NCI-H524 treated with DMSO at 0.1 percent for 48 hours (cell line): ENCODE data around the gene EXOC6B.
A peak's percentile ranks its signal among the peaks of the same experiment; 100 is the strongest.
"Not testable (repeated sequence)": the region's sequence is repeated elsewhere in the genome, so short reads cannot be mapped to it uniquely, and the experiment has no call there.

Source experiments
- DNase-seq: peaks from one replicate; lab custom pipeline; 2025; lab: John Stamatoyannopoulos, UW

EXOC6B gene

DNA sequence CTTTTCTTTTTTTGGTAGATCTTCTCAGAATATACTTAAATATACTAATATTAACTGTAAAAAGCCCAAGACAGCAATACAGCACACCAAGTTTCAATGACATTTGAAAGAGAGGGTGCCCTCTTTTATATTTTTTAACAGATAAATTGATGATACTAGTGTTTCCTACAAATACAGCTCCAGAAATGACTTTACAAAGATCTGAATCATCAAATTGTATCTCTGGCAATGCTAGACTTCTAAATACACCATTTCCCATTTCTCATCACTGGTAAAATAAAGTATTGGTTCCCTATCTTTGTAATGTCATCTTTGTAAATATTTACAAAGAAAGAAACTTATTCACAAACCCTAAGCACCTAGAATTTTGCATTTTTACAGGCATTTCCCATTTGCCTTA lies 281.3 kb downstream of the EXOC6B start:
- no peak for DNase-seq

- DNase-seq = no peak
Measured at GRCh38 chr2:72543497-72544216, 282.2 kb downstream of the EXOC6B start.

DNA sequence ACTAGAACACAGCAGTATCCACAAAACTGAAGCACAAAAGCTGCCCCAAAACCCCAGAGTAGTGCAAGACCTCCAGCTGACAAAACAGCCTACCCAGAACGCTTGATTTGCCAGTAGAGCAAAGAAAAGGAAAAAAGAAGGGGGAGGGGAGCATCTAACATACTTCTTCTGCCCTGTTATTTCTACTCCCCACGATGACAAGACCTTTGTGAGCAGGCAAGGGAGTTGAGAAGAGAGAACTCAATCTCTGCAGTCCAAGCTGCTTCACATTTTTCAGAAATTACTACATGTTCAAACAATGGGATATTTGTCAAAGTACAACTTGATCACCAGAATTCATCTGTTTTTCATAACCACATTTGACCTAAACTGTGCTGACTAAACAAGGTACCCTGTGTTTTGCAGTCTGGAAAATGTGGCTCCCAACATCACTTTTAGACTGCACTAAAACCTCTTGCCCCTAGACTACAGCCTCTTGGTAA lies 286.7 kb downstream of the EXOC6B start:
- DNase-seq = no peak

DNA sequence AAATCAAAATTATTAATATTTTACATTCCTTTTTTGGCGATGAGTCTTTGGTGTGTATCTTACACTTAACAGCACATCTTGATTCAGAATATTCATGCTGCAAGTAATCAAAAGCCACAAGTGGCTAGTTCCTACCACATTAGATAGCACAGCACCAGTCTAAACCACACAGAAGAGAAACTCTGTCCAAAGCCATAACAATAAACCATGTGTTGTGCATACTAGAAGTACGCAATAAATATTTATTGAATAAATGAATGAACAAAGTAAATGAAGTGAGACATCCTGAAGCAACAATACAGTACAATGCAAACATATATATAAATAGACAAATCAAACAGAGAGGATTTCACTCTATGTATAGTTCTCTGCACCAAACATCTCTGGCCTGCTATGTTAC lies 287.3 kb downstream of the EXOC6B start:
- no peak for DNase-seq

GRCh38 chr2:72535586-72535985 lies 290.2 kb downstream of the EXOC6B start:
- not testable (repeated sequence) for DNase-seq

DNA sequence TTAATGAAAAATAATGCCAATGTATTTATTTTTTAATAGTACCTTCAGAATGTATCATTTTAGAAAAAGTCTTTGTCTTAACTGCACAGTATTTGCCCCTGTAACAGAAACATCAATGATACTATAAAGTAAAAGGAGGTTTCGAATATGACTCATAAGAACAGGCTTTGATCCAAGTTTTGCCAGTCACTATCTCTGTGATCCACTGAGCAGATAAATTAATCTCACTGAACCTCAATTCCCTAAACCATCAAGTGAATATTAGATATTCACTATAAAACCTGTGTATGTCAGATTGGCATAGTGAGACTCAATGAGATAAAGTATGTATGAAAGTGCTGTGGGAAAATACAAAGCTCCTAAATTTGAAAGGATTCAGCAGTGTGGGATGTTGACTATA lies 292.1 kb downstream of the EXOC6B start:
- no peak for DNase-seq

DNA sequence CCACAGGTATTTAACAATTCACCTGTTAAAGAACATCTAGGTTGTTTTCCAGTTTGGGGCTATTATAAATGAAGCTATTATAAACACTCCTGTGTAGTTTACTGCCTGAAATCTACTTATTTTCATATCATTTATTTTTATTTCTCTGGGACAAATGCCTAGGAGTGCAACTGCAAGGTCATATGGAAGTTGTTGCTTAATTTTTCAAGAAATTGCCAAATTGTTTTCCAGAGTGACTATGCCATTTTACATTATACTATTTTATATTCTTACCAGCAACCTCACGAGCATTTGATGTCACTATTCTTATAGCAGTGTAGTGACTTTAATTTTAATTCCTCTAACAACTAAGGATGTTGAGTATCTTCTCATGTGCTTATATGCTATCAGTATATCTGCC lies 298.4 kb downstream of the EXOC6B start:
- DNase-seq = no peak

DNA sequence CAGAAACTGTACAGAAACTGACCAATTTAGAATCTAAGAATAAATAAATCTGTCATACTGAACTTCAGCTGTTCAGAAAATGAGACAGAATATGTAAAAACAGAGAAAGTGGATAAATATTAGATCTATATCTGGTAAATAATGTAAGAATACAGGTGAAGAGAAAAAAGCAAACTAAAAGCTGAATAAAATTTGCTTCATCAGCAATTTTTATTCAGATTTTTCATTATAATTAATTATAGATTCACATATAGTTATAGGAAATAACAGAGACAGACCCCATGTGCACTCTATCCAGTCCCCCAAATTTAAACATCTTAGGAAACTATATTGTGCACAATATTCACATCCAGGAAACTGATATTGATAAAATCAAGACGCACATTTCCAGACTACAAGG lies 299.2 kb downstream of the EXOC6B start:
- no peak for DNase-seq

DNA sequence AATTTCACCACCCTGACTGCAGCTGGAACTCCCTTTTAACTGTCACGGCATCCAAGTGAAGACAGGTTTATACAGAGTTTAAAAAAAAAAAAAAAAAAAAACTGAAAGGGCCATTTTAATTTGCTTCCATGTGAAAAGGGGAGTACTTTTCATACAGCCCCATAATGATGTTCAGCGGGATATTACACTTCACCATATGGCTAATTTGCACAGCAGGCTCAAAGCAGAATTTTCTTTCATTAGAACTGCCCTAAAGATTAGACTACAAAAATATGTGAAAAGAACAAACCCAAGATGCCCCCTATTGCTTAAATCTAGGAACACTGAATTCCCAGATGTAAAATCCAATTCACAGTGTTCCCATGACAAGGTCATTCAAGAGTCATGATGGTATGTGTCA lies 301.8 kb downstream of the EXOC6B start:
- peak; percentile 11 for DNase-seq

DNA sequence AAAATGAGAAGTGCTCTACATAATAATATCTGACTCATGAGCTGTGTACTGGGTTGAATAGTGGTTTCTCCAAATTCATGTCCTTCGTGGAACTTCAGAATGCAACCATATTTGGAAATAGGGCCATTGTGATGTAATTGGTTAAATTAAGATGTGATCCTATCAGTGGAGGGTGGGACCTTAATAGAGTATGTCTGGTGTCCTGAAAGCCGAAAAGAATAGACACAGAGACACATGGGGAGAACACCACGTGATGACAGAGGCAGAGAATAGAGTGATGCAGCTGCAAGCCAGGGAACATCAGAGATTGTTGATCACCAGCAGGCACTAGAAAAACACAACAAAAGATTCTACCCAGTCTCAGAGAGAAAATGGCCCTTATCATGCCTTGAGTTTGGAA lies 310.1 kb downstream of the EXOC6B start:
- no peak for DNase-seq

DNA sequence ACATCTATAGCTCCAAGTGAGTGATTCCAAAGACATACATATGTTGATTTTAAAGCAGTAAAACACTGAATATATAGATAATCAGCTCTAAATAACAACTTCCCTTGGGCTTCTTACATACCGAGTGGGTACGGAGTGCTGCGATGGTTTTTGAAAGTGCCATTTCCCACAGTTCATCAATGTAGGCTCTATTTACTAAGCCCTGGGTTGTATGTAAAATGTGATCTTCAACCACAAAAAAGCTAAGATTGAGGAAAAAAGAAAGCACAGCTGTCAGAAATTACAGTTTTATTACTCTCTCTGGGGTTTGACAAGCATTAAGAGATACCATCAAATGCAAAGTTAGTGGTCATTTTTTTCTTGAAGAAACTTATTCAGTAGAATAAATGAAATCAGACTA lies 312.8 kb downstream of the EXOC6B start:
- no peak for DNase-seq

- DNase-seq = no peak
Measured at GRCh38 chr2:72512376-72512775, 313.5 kb downstream of the EXOC6B start.

- no peak for DNase-seq
Measured at GRCh38 chr2:72511906-72512305, 313.9 kb downstream of the EXOC6B start.

- no peak for DNase-seq
Measured at GRCh38 chr2:72497763-72498162, 328.1 kb downstream of the EXOC6B start.

DNA sequence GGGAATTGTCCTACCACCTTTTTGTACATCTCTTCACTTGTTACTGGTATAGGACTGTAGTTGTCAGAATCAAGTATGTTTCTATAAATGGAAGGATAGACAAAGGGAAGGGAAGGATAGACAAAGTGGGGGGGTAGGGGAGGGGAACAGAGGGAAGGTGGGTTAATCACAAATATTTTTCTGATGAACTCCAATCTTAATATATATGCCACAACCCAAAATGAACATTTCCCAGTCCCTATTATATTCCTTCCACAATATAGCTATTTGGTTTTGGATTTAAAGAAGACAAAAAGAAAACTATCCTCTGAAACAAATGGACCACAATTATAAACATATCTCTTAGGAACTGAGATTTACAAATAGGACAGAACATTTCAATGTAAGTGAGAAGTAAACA lies 329.4 kb downstream of the EXOC6B start:
- DNase-seq = no peak

GRCh38 chr2:72494392-72494791 lies 331.4 kb downstream of the EXOC6B start:
- no peak for DNase-seq

- not testable (repeated sequence) for DNase-seq
Measured at GRCh38 chr2:72484622-72485021, 341.2 kb downstream of the EXOC6B start.

DNA sequence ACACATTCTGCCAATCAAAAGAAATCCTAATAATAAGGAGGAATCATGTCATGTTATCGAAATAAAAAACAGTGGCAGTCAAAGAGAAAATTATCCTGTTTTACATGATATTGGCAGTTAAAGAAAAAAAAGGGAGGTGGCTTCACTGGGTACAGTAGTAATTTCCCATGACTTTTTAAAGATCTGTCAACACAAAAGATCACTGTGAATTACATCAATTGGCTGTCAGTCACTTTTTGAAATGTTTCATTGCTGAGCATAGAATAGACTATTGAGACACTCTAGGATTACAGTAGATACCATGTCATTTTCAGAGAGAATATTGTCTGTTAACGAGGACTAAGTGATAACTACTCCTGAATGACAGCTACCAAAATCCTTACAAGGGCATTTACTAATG lies 342.5 kb downstream of the EXOC6B start:
- DNase-seq = no peak

DNA sequence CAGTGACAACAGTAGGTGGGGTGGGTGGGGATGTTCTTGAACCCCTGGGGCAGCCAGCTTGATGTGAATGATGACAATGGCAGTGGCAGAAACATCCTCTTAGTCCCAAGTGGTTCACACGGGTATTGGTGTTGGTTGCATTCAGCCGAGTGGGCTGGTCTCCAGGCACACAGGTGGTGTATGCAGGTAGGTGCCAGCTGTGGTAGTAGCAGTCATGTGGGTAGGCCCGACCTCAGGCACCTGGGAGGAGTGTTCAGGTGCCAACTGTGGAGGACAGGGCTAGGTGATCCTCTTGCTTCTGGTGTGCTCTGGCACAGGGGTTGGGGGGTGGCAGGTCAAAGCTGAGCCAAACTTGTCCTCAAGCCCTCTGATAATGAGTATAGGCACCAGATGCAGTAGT lies 350.6 kb downstream of the EXOC6B start:
- DNase-seq = no peak

DNA sequence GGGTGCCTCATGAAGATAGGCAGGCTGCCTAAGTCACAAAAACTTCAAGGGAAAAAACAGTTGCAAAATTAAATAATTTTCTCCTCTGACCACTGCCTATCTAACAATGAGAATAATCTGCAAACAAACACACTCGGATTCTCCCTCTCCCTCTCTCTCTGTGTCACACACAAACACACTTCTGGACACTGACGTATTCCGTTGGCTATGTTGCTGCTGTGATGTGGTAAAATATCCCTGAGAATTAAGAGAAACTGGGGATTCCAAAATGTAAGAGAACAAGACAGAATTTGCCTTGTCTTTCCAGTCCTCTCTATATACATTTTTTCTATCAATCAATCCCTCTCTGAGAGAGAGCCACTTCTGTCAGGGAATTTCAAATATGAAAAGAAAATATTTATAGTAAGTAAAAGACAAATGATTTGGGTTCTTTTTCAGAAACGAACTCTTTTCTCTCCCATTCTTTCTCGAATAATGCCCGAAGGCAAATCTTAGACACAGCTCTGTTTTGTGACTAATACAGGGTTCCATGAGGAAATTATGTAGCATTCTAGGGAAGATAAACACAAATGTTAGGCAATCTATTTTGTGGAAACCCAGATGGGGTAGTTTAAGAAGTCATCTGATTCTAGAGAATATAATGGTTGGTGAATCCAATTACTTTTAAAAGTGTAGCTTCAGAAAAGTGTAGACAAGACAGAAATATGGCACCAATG lies 367.9 kb downstream of the EXOC6B start:
- DNase-seq = no peak

DNA sequence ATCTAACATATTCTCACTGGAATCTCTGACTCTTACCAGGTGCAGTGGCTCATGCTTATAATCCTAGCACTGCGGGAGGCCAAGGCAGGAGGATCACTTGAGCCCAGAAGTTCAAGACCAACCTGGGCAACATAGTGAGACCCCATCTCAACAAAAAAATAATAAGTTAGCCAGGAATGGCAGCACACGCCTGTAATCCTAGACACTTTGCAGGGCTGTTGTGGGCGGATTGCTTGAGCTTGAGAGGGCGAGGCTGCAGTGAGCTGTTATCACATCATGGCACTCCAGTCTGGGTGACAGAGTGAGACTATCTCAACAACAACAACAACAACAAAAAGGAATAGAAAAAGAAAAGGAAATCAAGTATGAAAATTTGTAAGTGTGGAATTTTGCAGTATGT lies 371.6 kb downstream of the EXOC6B start:
- DNase-seq = no peak

- DNase-seq = no peak
Measured at GRCh38 chr2:72442270-72442669, 383.6 kb downstream of the EXOC6B start.

- DNase-seq = no peak
Measured at GRCh38 chr2:72439892-72440291, 385.9 kb downstream of the EXOC6B start.

DNA sequence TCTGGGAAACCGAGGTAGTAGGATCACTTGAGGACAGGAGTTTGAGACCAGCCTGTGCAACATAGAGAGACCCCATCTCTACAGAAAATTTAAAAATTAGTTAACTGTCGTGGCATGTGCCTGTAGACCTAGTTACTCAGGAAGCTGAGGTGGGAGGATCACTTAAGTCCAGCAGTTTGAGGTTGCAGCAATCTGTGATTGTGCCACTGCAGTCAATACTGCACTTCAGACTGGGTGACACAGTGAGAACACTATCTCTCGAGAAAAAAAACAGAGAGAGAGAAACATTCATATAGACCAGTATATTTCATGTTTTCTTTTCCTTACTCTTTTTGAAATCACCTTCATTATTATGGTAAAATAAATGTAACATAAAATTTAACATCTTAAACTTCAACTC lies 387.5 kb downstream of the EXOC6B start:
- DNase-seq = no peak
